ENCODE results near the gene ACSM3. TPM values are rescaled to one million over a fixed set of nuclear protein-coding genes. Genes with fewer than 3 reads are reported as not detected.

Gene ACSM3
- total and polyA plus RNA-seq, 2 experiments from 2014 or later: 5.7 to 8.7 TPM

DNA sequence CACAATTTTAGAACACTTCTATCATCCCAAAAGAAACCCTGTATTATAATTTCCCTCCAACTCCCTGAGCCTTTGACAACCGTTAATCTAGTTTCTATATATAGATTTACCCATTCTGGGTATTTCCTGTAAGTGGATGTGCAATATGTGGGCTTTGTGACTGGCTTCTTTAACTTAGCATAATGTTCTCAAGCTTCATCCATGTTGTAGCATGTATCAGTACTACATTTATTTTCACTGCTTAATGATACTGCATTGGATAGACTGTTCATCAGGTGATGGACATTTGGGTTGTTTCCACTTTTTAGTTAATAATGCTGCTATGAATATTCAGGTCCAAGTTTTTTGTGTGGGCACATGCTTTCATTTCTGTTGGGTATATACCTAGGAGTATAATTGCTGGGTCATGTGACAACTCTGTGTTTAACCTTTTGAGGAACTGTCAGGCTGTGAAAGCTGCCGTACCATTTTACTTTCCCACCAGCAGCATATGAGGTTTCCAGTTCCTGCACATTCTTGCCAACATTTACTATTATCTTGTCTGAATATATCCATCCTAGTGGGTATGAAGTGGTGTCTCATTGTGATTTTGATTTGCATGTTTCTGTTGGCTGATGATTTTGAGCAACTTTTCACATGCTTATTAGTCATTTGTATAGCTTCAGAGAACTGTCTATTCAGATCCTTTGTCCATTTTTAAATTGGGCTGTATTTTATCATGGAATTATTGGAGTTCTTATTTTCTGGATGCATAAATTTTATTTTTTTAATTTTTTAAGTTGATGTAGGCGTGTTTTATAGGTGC lies 58.9 kb downstream of the ACSM3 start (continued):
- TF ChIP-seq, protein P1, sequence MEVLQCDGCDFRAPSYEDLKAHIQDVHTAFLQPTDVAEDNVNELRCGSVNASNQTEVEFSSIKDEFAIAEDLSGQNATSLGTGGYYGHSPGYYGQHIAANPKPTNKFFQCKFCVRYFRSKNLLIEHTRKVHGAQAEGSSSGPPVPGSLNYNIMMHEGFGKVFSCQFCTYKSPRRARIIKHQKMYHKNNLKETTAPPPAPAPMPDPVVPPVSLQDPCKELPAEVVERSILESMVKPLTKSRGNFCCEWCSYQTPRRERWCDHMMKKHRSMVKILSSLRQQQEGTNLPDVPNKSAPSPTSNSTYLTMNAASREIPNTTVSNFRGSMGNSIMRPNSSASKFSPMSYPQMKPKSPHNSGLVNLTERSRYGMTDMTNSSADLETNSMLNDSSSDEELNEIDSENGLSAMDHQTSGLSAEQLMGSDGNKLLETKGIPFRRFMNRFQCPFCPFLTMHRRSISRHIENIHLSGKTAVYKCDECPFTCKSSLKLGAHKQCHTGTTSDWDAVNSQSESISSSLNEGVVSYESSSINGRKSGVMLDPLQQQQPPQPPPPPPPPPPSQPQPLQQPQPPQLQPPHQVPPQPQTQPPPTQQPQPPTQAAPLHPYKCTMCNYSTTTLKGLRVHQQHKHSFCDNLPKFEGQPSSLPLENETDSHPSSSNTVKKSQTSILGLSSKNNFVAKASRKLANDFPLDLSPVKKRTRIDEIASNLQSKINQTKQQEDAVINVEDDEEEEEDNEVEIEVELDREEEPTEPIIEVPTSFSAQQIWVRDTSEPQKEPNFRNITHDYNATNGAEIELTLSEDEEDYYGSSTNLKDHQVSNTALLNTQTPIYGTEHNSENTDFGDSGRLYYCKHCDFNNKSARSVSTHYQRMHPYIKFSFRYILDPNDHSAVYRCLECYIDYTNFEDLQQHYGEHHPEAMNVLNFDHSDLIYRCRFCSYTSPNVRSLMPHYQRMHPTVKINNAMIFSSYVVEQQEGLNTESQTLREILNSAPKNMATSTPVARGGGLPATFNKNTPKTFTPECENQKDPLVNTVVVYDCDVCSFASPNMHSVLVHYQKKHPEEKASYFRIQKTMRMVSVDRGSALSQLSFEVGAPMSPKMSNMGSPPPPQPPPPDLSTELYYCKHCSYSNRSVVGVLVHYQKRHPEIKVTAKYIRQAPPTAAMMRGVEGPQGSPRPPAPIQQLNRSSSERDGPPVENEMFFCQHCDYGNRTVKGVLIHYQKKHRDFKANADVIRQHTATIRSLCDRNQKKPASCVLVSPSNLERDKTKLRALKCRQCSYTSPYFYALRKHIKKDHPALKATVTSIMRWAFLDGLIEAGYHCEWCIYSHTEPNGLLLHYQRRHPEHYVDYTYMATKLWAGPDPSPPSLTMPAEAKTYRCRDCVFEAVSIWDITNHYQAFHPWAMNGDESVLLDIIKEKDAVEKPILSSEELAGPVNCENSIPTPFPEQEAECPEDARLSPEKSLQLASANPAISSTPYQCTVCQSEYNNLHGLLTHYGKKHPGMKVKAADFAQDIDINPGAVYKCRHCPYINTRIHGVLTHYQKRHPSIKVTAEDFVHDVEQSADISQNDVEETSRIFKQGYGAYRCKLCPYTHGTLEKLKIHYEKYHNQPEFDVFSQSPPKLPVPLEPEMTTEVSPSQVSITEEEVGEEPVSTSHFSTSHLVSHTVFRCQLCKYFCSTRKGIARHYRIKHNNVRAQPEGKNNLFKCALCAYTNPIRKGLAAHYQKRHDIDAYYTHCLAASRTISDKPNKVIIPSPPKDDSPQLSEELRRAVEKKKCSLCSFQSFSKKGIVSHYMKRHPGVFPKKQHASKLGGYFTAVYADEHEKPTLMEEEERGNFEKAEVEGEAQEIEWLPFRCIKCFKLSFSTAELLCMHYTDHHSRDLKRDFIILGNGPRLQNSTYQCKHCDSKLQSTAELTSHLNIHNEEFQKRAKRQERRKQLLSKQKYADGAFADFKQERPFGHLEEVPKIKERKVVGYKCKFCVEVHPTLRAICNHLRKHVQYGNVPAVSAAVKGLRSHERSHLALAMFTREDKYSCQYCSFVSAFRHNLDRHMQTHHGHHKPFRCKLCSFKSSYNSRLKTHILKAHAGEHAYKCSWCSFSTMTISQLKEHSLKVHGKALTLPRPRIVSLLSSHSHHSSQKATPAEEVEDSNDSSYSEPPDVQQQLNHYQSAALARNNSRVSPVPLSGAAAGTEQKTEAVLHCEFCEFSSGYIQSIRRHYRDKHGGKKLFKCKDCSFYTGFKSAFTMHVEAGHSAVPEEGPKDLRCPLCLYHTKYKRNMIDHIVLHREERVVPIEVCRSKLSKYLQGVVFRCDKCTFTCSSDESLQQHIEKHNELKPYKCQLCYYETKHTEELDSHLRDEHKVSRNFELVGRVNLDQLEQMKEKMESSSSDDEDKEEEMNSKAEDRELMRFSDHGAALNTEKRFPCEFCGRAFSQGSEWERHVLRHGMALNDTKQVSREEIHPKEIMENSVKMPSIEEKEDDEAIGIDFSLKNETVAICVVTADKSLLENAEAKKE (CRISPR knock-in tag; IDR thresholded peaks at IDR 0.05): no peak
- TF ChIP-seq, protein P2, sequence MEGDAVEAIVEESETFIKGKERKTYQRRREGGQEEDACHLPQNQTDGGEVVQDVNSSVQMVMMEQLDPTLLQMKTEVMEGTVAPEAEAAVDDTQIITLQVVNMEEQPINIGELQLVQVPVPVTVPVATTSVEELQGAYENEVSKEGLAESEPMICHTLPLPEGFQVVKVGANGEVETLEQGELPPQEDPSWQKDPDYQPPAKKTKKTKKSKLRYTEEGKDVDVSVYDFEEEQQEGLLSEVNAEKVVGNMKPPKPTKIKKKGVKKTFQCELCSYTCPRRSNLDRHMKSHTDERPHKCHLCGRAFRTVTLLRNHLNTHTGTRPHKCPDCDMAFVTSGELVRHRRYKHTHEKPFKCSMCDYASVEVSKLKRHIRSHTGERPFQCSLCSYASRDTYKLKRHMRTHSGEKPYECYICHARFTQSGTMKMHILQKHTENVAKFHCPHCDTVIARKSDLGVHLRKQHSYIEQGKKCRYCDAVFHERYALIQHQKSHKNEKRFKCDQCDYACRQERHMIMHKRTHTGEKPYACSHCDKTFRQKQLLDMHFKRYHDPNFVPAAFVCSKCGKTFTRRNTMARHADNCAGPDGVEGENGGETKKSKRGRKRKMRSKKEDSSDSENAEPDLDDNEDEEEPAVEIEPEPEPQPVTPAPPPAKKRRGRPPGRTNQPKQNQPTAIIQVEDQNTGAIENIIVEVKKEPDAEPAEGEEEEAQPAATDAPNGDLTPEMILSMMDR (conservative IDR thresholded peaks at IDR 0.05; ENCODE audit: low read depth in 2 of 2): no peak

DNA sequence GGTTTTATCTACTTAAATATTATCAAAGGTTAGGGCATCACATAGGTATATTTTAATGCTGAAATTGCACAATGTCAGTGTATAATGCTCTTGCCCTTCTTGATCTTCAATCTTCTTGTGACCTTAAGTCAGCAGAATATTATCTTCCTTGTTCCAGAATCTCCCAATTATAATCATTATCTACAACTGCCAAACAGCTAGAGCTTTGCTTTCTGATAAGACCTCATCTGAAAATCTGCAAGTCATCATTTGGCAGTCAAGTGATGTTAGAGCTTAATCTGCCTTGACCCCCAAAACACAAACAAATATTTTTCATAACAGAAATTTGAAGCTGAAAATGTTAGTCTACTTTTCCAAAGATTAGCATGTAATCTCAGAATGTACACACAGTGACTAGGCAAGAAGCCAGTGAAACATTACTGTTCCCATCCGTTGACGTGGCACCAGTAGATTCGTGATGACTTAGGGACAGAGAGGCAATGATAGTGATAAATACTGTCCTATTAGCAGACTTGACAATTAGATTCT lies 62.3 kb downstream of the ACSM3 start:
- Histone ChIP-seq H3K27ac (ENCODE audit: low read depth) (no peak overlapping the region), H3K79me2 (replicated peaks; ENCODE audit: insufficient read depth) (no peaks in the 10 kb centered on the region), H3K4me3 (no peak overlapping the region), H3K9me2 (ENCODE audit: insufficient read depth) (no peaks in the 10 kb centered on the region), H3F3A (replicated peaks; ENCODE audit: low read depth) (no peaks in the 10 kb centered on the region), H3K36me3 (ENCODE audit: insufficient read depth) (peaks cover 10% of the 10 kb centered on the region; the same call in 1 of the 2 replicates), H4K20me1 (replicated peaks; ENCODE audit: insufficient read depth) (no peaks in the 10 kb centered on the region), H3K4me2 (no peak overlapping the region), H2AFZ (no peak overlapping the region), H3K27me3 (ENCODE audit: insufficient read depth) (no peaks in the 10 kb centered on the region), H3K4me1 (ENCODE audit: insufficient read depth) (no peaks in the 10 kb centered on the region)
- Mint-ChIP-seq H3K4me3 (no peak overlapping the region), H3K27ac (no peak overlapping the region), H3K4me1 (no peaks in the 10 kb centered on the region), H3K36me3 (ENCODE audit: low read depth) (peaks cover 11% of the 10 kb centered on the region; the same call in 2 of the 3 replicates), H3K27me3 (ENCODE audit: insufficient read depth, low read depth, poor library complexity) (peaks cover 2% of the 10 kb centered on the region), H3K9me3 (no peaks in the 10 kb centered on the region)
- DNase-seq (ENCODE audit: low spot score) (no peak), ATAC-seq (no peak)
- TF ChIP-seq NANOG (IDR thresholded peaks at IDR 0.05; ENCODE audit: borderline replicate concordance) (no peak), ZNF114 (CRISPR knock-in tag; IDR thresholded peaks at IDR 0.05) (no peak), ZNF331 (CRISPR knock-in tag; IDR thresholded peaks at IDR 0.05; ENCODE audit: low read depth) (no peak), POLR2AphosphoS5 (IDR thresholded peaks at IDR 0.05; ENCODE audit: low read depth) (no peak)
- TF ChIP-seq, protein P2 (conservative IDR thresholded peaks at IDR 0.05; ENCODE audit: low read depth in 2 of 2): no peak
- TF ChIP-seq, protein P3, sequence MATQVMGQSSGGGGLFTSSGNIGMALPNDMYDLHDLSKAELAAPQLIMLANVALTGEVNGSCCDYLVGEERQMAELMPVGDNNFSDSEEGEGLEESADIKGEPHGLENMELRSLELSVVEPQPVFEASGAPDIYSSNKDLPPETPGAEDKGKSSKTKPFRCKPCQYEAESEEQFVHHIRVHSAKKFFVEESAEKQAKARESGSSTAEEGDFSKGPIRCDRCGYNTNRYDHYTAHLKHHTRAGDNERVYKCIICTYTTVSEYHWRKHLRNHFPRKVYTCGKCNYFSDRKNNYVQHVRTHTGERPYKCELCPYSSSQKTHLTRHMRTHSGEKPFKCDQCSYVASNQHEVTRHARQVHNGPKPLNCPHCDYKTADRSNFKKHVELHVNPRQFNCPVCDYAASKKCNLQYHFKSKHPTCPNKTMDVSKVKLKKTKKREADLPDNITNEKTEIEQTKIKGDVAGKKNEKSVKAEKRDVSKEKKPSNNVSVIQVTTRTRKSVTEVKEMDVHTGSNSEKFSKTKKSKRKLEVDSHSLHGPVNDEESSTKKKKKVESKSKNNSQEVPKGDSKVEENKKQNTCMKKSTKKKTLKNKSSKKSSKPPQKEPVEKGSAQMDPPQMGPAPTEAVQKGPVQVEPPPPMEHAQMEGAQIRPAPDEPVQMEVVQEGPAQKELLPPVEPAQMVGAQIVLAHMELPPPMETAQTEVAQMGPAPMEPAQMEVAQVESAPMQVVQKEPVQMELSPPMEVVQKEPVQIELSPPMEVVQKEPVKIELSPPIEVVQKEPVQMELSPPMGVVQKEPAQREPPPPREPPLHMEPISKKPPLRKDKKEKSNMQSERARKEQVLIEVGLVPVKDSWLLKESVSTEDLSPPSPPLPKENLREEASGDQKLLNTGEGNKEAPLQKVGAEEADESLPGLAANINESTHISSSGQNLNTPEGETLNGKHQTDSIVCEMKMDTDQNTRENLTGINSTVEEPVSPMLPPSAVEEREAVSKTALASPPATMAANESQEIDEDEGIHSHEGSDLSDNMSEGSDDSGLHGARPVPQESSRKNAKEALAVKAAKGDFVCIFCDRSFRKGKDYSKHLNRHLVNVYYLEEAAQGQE (IDR thresholded peaks at IDR 0.05; ENCODE audit: unreplicated experiment): no peak
